HEK293T (cell line): Measurements from ENCODE around the gene POU4F1.

Source experiments
- ARNT ChIP-seq: fragments of 450-650 bp; IDR thresholded peaks from 2 replicates; pipeline ENCODE4 v1.6.1; 2017; ENCODE audit warnings: mild to moderate bottlenecking
- BHLHE40 ChIP-seq: fragments of 450-650 bp; IDR thresholded peaks from 2 replicates; pipeline ENCODE4 v1.6.1; 2016; ENCODE audit warnings: mild to moderate bottlenecking, moderate library complexity, borderline replicate concordance
- CTBP1 ChIP-seq: fragments of 450-650 bp; IDR thresholded peaks from 2 replicates; pipeline ENCODE4 v1.6.1; 2016; ENCODE audit warnings: borderline replicate concordance
- ELF4 ChIP-seq: fragments of 450-650 bp; IDR thresholded peaks from 2 replicates; pipeline ENCODE4 v1.6.1; 2017; ENCODE audit warnings: antibody characterized with exemption
- FOXK2 ChIP-seq: fragments of 450-650 bp; IDR thresholded peaks from 2 replicates; pipeline ENCODE4 v1.6.1; 2016; ENCODE audit warnings: mild to moderate bottlenecking
- HDGF ChIP-seq: fragments of 450-650 bp; IDR thresholded peaks from 2 replicates; pipeline ENCODE4 v1.6.1; 2017; ENCODE audit warnings: antibody characterized with exemption, borderline replicate concordance
- L3MBTL2 ChIP-seq: fragments of 450-650 bp; conservative IDR thresholded peaks from 2 replicates; pipeline ENCODE4 v1.6.1; 2016; ENCODE audit warnings: mild to moderate bottlenecking
- SP1 ChIP-seq: fragments of 450-650 bp; IDR thresholded peaks from 2 replicates; pipeline ENCODE4 v1.6.1; 2017

DNA sequence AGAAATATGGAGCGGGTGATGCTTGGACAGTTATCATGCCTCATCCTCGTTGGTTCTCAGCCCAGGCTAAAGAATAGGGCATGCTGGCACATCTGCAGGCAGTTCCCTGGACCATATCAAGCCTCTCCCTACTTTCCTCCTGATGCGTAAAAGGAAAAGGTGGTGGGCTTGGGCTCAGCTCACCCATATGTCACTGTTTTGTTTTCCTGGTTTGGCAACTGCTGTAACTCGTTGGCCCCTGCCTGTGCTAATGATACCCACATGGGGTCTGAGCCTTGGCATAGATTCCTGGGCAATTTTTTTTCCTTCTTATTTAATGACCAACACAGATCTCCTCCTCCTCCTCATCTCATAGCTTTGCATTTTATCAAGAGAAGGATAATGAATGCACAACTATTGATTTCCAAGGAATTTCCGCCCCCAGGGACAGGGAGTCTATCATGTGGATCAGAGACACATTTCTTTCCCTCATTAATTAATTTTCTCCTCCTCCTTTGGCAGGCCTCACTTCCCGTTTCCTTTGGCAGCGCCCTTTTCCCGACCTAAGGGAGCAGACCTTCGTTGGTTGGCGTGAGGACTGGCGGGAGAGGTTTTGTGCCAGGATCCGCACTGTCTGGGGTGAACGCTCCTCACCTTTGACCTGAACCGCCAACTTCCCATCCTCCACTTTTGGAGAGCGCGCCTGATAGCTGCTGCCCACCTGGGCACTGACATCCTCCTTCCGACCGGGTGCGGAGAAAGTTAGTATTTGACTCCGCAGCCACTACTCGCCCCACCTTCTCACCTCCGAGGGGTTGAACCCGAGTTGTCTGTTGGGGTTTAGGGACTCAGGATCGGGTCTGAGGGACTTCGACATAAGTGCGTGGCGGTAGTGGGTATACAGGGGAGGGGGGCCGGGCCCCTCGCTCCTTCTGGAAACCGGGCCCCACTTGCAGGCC is 3.4 kb upstream of the POU4F1 start:
- TF ChIP-seq ELF4 (no peak), FOXK2 (no peak), BHLHE40 (no peak), HDGF (no peak), L3MBTL2 (no peak), ARNT (no peak), CTBP1 (no peak), SP1 (no peak)
